Measurements from ENCODE around the gene ASNSD1.

ASNSD1 gene

DNA sequence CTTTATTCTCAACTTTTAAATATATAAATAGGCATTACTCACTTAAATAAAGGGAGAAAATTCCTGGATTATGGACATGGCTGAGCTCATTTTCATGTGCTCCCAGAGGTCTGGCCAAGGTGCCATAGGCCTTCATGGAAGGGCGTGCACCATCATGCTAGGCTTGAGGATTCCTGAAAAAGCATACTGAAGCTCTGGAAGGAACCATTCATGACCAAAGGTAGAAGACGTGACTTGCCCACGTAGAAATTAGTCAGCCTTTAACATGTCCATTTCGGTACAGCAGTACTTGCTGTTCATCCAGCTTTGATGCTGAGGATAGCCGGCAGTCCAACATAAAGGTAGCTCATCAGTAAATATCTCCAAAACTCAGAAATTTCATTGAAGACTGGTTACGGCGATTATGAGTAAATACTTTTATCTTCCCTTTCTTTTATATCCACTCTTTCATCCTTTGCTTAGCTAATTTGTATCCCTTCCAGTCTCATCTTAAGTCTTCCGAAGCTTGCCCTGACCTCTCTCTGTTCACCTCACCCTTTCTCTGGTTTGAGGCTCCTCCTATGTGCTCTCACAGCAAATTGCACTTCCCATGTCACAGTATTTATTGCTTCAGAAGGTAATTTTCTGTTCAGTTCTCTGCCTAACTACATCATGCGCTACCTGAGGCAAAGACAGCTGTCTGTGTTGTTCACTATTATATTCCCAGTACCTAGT lies 32.3 kb upstream of the ASNSD1 start:
- H3K4me1 ChIP-seq (ENCODE audit: control insufficient read depth, insufficient read depth, low read length) = no peaks in the 10 kb centered on the region
- H3K4me3 ChIP-seq (ENCODE audit: low read length) = no peak overlapping the region
- no peaks in the 10 kb centered on the region for H3K27me3 ChIP-seq (ENCODE audit: control insufficient read depth, insufficient read depth, low read length)
- no peak overlapping the region for H3K4me2 ChIP-seq (ENCODE audit: low read length)
- no peaks in the 10 kb centered on the region for H3K36me3 ChIP-seq (ENCODE audit: insufficient read depth, low read length)
- no peaks in the 10 kb centered on the region for H3K9me3 ChIP-seq (replicated peaks; ENCODE audit: low read length)
- H3K9ac ChIP-seq (ENCODE audit: low read depth, low read length) = no peak overlapping the region

DNA sequence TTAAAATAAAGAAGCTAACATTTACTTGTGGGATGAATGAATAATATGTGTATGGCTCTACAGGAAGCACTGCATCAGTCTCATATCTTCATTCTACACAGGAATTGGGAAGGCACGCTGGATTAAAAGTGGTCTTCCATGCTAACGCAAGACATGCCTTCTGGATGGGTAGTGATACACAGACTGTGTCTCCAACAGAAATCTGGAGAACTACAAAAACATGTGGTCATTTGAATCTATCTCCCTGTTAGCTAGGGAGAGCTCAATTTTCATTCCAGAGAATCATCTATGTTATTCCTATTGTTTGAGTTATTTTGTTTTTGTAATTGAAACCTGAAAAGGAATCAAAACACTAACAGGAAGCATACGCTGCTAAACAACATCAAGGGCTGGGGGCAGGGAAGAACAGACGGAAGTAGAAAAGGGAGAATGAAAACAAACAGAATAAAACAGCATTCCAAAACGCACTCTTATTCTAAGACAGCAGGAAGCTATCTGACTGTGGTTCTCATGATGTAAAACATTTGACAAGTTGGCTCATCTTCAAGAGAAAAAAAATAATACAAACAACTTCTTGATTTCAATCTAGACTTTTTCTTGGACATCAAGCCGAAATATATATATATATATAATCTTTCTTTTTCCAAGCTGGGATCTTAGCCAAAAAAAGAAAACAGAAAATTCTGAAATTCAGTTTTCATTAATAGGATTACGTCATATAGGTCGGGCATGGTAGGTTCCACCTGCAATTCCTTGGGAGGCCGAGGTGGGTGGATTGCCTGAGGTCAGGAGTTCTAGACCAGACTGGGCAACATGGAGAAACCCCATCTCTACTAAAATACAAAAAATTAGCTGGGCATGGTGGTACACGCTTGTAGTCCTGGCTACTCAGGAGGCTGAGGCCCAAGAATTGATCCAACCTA lies 31.5 kb upstream of the ASNSD1 start:
- Histone ChIP-seq H3K4me1 (ENCODE audit: control insufficient read depth, insufficient read depth, low read length) (peaks cover 6% of the 10 kb centered on the region), H3K36me3 (ENCODE audit: insufficient read depth, low read length) (no peaks in the 10 kb centered on the region), H3K4me3 (ENCODE audit: low read length) (no peak overlapping the region), H3K4me2 (ENCODE audit: low read length) (no peak overlapping the region), H3K9me3 (replicated peaks; ENCODE audit: low read length) (no peaks in the 10 kb centered on the region), H3K27me3 (ENCODE audit: control insufficient read depth, insufficient read depth, low read length) (no peaks in the 10 kb centered on the region), H3K9ac (ENCODE audit: low read depth, low read length) (no peak overlapping the region)

DNA sequence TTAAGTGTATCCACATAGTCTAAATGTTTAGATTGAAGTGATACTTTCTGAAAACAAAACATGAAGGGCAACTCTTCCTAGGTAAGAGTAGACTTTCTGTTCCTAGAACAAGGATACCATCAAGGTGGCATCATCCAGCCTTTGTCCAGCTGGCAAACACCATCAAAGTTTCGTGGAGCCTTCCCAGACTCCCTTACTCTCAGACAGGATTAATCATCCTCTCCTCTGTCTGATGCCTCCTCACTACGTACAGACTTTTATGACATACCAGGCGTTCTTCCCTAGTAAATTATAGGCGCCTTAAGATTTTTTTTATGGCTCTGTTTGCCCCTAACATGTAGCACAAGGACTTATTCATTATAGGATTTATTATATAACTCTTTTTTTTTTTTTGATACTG lies 29.4 kb upstream of the ASNSD1 start:
- Histone ChIP-seq H3K4me3 (ENCODE audit: low read length) (no peak overlapping the region), H3K9ac (ENCODE audit: low read depth, low read length) (no peak overlapping the region), H3K36me3 (ENCODE audit: insufficient read depth, low read length) (no peaks in the 10 kb centered on the region), H3K4me2 (ENCODE audit: low read length) (no peak overlapping the region), H3K27me3 (ENCODE audit: control insufficient read depth, insufficient read depth, low read length) (no peaks in the 10 kb centered on the region), H3K4me1 (ENCODE audit: control insufficient read depth, insufficient read depth, low read length) (peaks cover 6% of the 10 kb centered on the region), H3K9me3 (replicated peaks; ENCODE audit: low read length) (no peaks in the 10 kb centered on the region)

DNA sequence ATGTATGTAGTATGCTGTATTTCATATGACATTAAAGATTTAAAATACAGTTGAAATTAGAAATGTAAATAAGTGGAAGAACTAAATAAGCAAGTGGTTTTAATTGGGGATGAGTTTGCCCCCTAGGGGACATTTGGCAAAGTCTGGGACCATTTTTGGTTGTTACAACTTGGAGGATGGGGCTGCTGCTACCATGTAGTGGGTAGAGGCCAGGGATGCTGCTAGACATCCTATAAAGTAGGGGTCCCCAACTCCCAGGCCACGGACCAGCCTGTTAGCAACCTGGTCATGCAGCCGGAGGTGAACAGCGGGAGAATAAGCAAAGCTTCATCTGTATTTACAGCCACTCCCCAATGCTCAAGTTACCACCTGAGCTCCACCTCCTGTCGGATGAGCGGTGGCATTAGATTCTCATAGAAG lies 27.9 kb upstream of the ASNSD1 start:
- H3K36me3 ChIP-seq (ENCODE audit: insufficient read depth, low read length) = no peaks in the 10 kb centered on the region
- H3K27me3 ChIP-seq (ENCODE audit: control insufficient read depth, insufficient read depth, low read length) = no peaks in the 10 kb centered on the region
- no peak overlapping the region for H3K4me2 ChIP-seq (ENCODE audit: low read length)
- H3K4me1 ChIP-seq (ENCODE audit: control insufficient read depth, insufficient read depth, low read length) = peaks cover 6% of the 10 kb centered on the region
- no peak overlapping the region for H3K9ac ChIP-seq (ENCODE audit: low read depth, low read length)
- no peaks in the 10 kb centered on the region for H3K9me3 ChIP-seq (replicated peaks; ENCODE audit: low read length)
- no peak overlapping the region for H3K4me3 ChIP-seq (ENCODE audit: low read length)

DNA sequence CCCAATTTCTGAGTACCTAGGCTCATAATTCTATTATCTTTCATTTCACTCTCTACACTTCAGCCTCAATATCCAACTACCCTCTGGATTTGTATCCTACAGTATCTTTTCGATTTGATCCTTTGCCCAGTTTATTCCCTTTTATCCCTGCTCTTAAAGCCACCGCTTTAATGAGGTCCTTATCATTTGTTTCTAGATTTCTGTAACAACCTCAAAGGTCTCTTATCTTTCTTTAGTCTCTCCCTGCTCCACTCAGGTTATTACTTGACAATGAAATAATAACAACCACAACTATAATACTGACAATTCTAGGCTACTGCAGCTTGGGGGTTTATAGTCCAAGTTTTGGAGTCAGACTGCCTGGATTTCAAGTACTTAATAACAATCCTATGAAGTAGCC lies 25.9 kb upstream of the ASNSD1 start:
- Histone ChIP-seq H3K9ac (ENCODE audit: low read depth, low read length) (no peak overlapping the region), H3K4me3 (ENCODE audit: low read length) (no peak overlapping the region), H3K9me3 (replicated peaks; ENCODE audit: low read length) (no peaks in the 10 kb centered on the region), H3K36me3 (ENCODE audit: insufficient read depth, low read length) (no peaks in the 10 kb centered on the region), H3K27me3 (ENCODE audit: control insufficient read depth, insufficient read depth, low read length) (no peaks in the 10 kb centered on the region), H3K4me1 (ENCODE audit: control insufficient read depth, insufficient read depth, low read length) (peaks cover 6% of the 10 kb centered on the region), H3K4me2 (ENCODE audit: low read length) (no peak overlapping the region)

DNA sequence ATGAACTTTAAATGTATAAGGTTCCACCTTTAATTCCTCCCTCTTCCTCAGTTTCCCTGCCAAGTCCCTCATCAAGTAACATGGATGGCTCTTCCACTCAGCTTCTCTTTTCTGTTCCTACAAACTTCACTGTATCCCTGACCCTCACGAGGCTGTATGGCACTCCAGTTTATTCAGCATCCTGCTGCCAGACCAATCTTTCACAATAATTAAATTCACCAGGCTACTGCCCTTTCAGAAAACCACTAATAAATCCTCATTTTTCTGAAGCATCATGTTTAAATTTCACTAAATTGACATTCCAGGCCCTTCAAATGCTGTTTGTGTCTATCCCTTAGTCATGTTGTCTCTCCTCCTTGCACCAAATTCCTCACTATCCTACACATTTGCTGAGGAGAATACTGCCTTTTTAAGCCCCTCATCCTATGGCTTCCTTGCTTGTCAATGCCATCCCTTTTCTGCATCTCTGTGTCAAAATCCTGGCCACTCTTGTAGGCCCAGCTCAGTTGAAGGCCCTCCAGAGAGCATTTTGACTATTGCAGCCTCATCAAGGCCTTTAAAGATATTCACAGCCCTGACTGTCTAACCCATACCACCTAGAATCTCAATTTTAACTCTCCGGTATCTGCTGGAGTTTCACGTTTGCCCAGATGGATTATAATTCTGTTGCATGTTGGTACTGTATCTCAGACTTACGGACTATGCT lies 22.8 kb upstream of the ASNSD1 start:
- Histone ChIP-seq H3K36me3 (ENCODE audit: insufficient read depth, low read length) (no peaks in the 10 kb centered on the region), H3K9ac (ENCODE audit: low read depth, low read length) (no peak overlapping the region), H3K9me3 (replicated peaks; ENCODE audit: low read length) (no peaks in the 10 kb centered on the region), H3K4me2 (ENCODE audit: low read length) (no peak overlapping the region), H3K27me3 (ENCODE audit: control insufficient read depth, insufficient read depth, low read length) (no peaks in the 10 kb centered on the region), H3K4me1 (ENCODE audit: control insufficient read depth, insufficient read depth, low read length) (peaks cover 6% of the 10 kb centered on the region), H3K4me3 (ENCODE audit: low read length) (no peak overlapping the region)

DNA sequence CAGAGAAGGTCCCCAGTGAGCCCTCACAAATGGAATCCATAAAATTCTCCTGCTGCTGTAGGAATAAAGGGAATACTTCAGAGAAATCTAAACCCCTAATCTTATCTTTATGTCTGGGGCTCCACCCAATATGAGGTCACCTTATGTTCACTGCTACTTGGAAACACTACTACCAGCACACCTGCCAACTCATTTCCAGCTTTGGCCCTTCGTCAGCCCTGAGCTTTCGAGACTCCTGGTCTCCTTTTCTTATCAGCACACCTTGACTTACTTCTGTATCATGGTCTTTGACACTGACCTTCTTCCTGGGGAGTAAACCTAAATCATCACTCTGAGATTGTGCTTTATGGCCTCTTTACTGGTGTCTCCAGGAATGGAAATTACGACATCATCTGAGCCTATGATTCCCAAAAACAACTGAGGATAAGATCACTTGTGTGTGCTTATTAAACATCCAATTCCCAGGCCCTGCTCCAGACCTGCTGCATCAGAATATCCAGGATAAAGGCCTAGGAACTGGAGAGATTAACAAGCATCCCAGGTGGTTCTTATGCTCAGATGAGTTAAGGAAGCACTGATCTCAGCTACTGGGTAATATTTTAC lies 22.2 kb upstream of the ASNSD1 start:
- H3K9me3 ChIP-seq (replicated peaks; ENCODE audit: low read length) = no peaks in the 10 kb centered on the region
- H3K4me3 ChIP-seq (ENCODE audit: low read length) = no peak overlapping the region
- H3K4me2 ChIP-seq (ENCODE audit: low read length) = no peak overlapping the region
- H3K4me1 ChIP-seq (ENCODE audit: control insufficient read depth, insufficient read depth, low read length) = peaks cover 6% of the 10 kb centered on the region
- no peaks in the 10 kb centered on the region for H3K36me3 ChIP-seq (ENCODE audit: insufficient read depth, low read length)
- H3K9ac ChIP-seq (ENCODE audit: low read depth, low read length) = no peak overlapping the region
- H3K27me3 ChIP-seq (ENCODE audit: control insufficient read depth, insufficient read depth, low read length) = no peaks in the 10 kb centered on the region

DNA sequence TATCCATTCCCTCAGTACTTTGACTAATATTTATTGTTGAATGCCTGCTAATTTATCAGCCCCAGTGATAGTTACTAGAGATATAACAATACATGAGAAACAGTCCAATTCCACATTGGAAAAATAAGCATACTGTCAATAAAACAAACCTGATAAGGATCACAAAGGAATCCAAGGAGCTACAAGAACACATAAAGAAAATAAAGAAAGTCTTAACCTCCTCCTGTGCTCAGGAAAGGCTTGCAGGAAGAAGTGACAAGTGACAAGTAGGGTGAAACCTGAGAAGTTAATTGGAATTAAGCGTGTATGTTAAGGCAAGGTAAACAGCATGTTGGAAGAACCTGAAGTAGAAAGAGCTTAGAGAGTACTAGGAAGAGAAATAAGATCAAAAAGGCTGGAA lies 20.3 kb upstream of the ASNSD1 start:
- no peak overlapping the region for H3K4me3 ChIP-seq (ENCODE audit: low read length)
- H3K4me2 ChIP-seq (ENCODE audit: low read length) = no peak overlapping the region
- no peaks in the 10 kb centered on the region for H3K27me3 ChIP-seq (ENCODE audit: control insufficient read depth, insufficient read depth, low read length)
- H3K9ac ChIP-seq (ENCODE audit: low read depth, low read length) = no peak overlapping the region
- no peaks in the 10 kb centered on the region for H3K4me1 ChIP-seq (ENCODE audit: control insufficient read depth, insufficient read depth, low read length)
- no peaks in the 10 kb centered on the region for H3K9me3 ChIP-seq (replicated peaks; ENCODE audit: low read length)
- H3K36me3 ChIP-seq (ENCODE audit: insufficient read depth, low read length) = no peaks in the 10 kb centered on the region

DNA sequence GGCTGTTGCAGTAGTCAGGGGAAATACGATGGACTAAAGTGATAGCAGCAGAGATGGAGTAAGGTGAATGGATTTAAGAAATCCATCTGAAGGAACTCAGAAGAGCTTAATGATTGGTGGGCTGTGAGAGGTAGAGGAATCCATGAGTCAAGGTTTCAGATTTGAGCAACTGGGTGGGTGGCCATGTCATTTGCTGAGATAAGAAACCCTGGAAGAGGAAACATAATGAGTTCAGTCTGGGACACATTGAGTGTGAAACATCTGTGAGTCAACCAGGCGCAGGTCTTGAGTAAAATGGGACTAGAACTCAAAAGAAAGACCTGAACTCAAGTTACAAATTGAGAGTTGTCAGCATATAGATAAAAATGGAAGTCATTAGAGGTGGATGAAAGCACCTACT lies 19.7 kb upstream of the ASNSD1 start:
- Histone ChIP-seq H3K4me2 (ENCODE audit: low read length) (no peak overlapping the region), H3K9me3 (replicated peaks; ENCODE audit: low read length) (no peaks in the 10 kb centered on the region), H3K4me1 (ENCODE audit: control insufficient read depth, insufficient read depth, low read length) (no peaks in the 10 kb centered on the region), H3K9ac (ENCODE audit: low read depth, low read length) (no peak overlapping the region), H3K36me3 (ENCODE audit: insufficient read depth, low read length) (no peaks in the 10 kb centered on the region), H3K4me3 (ENCODE audit: low read length) (no peak overlapping the region), H3K27me3 (ENCODE audit: control insufficient read depth, insufficient read depth, low read length) (no peaks in the 10 kb centered on the region)

DNA sequence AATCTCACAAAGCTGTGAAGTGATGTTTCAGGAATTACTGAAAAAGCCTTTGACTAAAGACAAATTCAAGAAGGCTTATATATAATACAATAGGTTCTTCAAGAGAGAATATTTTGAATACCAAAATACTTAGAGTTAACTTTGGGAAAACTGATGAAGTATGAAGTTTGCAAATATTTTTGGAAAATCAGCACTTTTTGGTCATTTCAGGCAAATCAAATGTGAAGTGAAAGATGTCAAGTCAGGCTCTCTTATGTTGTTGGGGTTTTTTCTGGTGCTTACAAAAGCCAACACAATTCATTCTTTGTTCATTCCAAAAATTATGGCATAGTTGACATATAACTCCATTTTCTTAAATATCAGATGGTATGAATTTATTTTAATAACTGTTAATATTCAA lies 14.7 kb upstream of the ASNSD1 start:
- no peaks in the 10 kb centered on the region for H3K36me3 ChIP-seq (ENCODE audit: insufficient read depth, low read length)
- no peaks in the 10 kb centered on the region for H3K9me3 ChIP-seq (replicated peaks; ENCODE audit: low read length)
- no peak overlapping the region for H3K9ac ChIP-seq (ENCODE audit: low read depth, low read length)
- no peaks in the 10 kb centered on the region for H3K4me1 ChIP-seq (ENCODE audit: control insufficient read depth, insufficient read depth, low read length)
- no peak overlapping the region for H3K4me2 ChIP-seq (ENCODE audit: low read length)
- no peak overlapping the region for H3K4me3 ChIP-seq (ENCODE audit: low read length)
- H3K27me3 ChIP-seq (ENCODE audit: control insufficient read depth, insufficient read depth, low read length) = no peaks in the 10 kb centered on the region

DNA sequence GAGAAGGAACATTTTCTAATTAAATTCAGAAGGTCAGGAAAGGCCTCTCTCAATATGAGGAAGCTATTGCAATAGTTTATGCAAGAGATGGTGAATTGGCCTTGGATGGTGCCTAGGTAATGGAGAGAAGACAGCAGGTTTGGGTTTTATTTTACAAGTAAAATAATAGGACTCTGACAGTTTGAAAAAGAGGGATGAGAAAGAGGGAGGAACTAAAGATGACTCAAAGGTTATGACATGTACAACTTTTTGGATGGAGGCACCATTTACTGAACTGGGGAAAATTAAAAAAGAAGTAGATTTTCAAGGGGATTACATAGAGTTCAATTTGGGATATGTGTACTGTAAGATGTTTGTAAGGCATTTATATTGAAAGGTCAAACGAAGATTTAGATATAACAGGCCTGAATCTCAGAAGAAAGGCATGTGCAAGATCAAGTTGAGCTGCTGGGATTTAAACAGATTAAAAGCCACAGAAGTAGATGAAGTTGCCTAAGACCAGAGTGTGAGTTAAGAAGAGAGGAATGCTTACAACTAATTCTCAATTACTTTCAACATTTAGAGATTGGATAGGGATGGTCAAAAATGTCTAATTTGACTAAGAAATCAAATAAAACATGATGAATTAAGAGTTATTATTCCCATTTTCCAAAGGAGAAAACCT lies 12.3 kb upstream of the ASNSD1 start:
- Histone ChIP-seq H3K36me3 (ENCODE audit: insufficient read depth, low read length) (no peaks in the 10 kb centered on the region), H3K4me3 (ENCODE audit: low read length) (no peak overlapping the region), H3K4me1 (ENCODE audit: control insufficient read depth, insufficient read depth, low read length) (no peaks in the 10 kb centered on the region), H3K9me3 (replicated peaks; ENCODE audit: low read length) (no peaks in the 10 kb centered on the region), H3K27me3 (ENCODE audit: control insufficient read depth, insufficient read depth, low read length) (no peaks in the 10 kb centered on the region), H3K4me2 (ENCODE audit: low read length) (no peak overlapping the region), H3K9ac (ENCODE audit: low read depth, low read length) (no peak overlapping the region)

All from skeletal muscle satellite cell (primary cell).